K562 (cell line): ENCODE measurements around the gene HNRNPM. TPM values are rescaled to one million over a fixed set of nuclear protein-coding genes. Genes with fewer than 3 reads are reported as not detected.
A peak's percentile ranks its signal among the peaks of the same experiment; 100 is the strongest.

Experiments
- ASH1L ChIP-seq: fragments of 450-650 bp; IDR thresholded peaks from 2 replicates; pipeline ENCODE4 v1.6.1; 2018; ENCODE audit warnings: borderline replicate concordance, mild to moderate bottlenecking, low read depth; ENCODE audit not compliant: partially characterized antibody
- ETV6 ChIP-seq, 3 experiments: fragments of 150-350 bp in 1 of 3; sonication (generic) in 1 of 3; formaldehyde crosslinking in 1 of 3; IDR thresholded peaks; 2 replicates each; pipeline versions ENCODE4 v1.6.1 to v1.8.0; 2014 to 2022; ENCODE audit warnings: borderline replicate concordance in 2 of 3, low read depth in 2 of 3, antibody characterized with exemption in 1 of 3, low read length in 1 of 3, mild to moderate bottlenecking in 1 of 3, missing genetic modification reagents in 1 of 3
- PHF21A ChIP-seq: fragments of 450-650 bp; IDR thresholded peaks from 2 replicates; pipeline ENCODE4 v1.6.1; 2017; ENCODE audit warnings: low read depth, borderline replicate concordance
- RFX5 ChIP-seq: IDR thresholded peaks from 2 replicates; pipeline ENCODE4 v1.6.1; 2011; ENCODE audit warnings: low read depth, mild to moderate bottlenecking, improper control_type of control experiment, low read length
- ZFP30 ChIP-seq: fragments of 250-450 bp; sonication (Bioruptor Pico); IDR thresholded peaks from 2 replicates; pipeline ENCODE4 v1.8.0; 2022; ENCODE audit warnings: moderate library complexity, mild to moderate bottlenecking, inconsistent platforms, borderline replicate concordance
- polyA plus RNA-seq, 8 experiments: library from polyadenylated mRNA; depleted of rRNA in 4 of 8; stranded (reverse) in 5 of 8; unstranded in 3 of 8; fragments of >200 nt; fragmentation: Nextera tagmentation in 2 of 8; fragmentation: Illumina TruSeq in 1 of 8; extraction: Ambion mirVana in 2 of 8; extraction: Trizol in 1 of 8; gene quantifications; 2 replicates each; pipeline versions ENCODE4 v1.2.1 to v1.2.3, GENCODE V29; 2011 to 2014; ENCODE audit warnings: inconsistent platforms in 1 of 8, missing spikeins in 1 of 8
- total RNA-seq, 7 experiments: library from RNA; depleted of rRNA in 6 of 7; stranded (reverse); fragments of >200 nt in 6 of 7; fragmentation: Illumina TruSeq in 2 of 7; extraction: Trizol in 2 of 7; gene quantifications; 2 replicates each; pipeline versions ENCODE4 v1.2.1 to v1.2.3, GENCODE V29; 2011 to 2021; ENCODE audit warnings: low replicate concordance in 1 of 7
- TF ChIP-seq, protein P1 (sequence below): sonication (generic); formaldehyde crosslinking; IDR thresholded peaks from 2 replicates; pipeline ENCODE4 v1.8.0; 2023; ENCODE audit warnings: mild to moderate bottlenecking, missing genetic modification reagents
- TF ChIP-seq, protein P2 (sequence below), 2 experiments: fragments of 450-650 bp; formaldehyde crosslinking in 1 of 2; IDR thresholded peaks; 2 replicates each; pipeline versions ENCODE4 v1.4.0 to v1.6.1; 2014 to 2020; ENCODE audit warnings: mild to moderate bottlenecking in 2 of 2, borderline replicate concordance in 1 of 2, low read depth in 1 of 2
- TF ChIP-seq, protein P3 (sequence below), 2 experiments: fragments of 450-650 bp in 1 of 2; sonication (generic) in 1 of 2; formaldehyde crosslinking in 1 of 2; IDR thresholded peaks in 1 of 2; conservative IDR thresholded peaks in 1 of 2; 2 replicates each; pipeline versions ENCODE4 v1.6.1 to v1.8.1; 2016 to 2023; ENCODE audit warnings: mild to moderate bottlenecking in 2 of 2, moderate library complexity in 2 of 2, inconsistent platforms in 1 of 2, missing genetic modification reagents in 1 of 2
- TF ChIP-seq, protein P4 (sequence below): fragments of 450-650 bp; conservative IDR thresholded peaks from 2 replicates; pipeline ENCODE4 v1.6.1; 2016; ENCODE audit warnings: missing genetic modification characterization, low read depth, mild to moderate bottlenecking, missing compliant biosample characterization, moderate library complexity

Gene HNRNPM
- total and polyA plus RNA-seq, 9 of the 15 experiments (the other 6 are each of a cell fraction or from before 2014, with no cell fraction given) = 11.1 to 340 (median 195) TPM

DNA sequence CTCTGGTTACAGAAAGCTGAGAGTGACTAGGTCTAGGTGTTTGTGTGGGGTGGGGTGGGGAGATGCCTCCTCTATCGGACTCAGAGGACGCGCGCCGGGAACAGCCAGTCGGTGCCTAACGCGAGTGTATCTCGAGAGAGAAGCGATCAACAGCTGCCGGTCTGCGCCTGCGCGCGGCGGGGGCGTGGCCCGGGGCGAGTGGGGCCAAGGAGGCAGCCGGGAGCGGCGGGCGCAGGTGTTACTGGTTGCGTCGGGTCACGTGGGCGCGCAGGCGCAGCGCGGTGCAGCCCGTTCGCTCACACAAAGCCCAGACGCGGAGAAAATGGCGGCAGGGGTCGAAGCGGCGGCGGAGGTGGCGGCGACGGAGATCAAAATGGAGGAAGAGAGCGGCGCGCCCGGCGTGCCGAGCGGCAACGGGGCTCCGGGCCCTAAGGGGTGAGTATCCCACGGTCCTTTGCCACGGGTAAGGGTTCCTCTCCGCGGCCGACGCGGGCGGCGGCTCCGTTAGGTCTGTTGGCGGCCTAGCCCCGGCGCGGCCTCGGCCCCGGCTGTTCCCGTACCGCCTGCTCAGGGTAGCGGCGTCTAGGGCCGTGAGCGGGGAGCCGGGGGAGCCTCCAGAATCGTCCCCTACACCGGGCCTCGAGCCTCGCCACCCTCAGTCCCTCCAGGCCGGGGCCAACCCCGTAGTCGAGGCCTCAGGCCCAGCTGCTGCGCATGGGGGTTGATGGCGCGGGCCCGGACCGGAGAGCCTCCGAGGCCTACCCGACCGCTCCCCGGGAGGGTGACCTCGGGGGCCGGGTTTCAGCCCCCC, at the start of gene HNRNPM (continued):
- TF ChIP-seq, protein P1, sequence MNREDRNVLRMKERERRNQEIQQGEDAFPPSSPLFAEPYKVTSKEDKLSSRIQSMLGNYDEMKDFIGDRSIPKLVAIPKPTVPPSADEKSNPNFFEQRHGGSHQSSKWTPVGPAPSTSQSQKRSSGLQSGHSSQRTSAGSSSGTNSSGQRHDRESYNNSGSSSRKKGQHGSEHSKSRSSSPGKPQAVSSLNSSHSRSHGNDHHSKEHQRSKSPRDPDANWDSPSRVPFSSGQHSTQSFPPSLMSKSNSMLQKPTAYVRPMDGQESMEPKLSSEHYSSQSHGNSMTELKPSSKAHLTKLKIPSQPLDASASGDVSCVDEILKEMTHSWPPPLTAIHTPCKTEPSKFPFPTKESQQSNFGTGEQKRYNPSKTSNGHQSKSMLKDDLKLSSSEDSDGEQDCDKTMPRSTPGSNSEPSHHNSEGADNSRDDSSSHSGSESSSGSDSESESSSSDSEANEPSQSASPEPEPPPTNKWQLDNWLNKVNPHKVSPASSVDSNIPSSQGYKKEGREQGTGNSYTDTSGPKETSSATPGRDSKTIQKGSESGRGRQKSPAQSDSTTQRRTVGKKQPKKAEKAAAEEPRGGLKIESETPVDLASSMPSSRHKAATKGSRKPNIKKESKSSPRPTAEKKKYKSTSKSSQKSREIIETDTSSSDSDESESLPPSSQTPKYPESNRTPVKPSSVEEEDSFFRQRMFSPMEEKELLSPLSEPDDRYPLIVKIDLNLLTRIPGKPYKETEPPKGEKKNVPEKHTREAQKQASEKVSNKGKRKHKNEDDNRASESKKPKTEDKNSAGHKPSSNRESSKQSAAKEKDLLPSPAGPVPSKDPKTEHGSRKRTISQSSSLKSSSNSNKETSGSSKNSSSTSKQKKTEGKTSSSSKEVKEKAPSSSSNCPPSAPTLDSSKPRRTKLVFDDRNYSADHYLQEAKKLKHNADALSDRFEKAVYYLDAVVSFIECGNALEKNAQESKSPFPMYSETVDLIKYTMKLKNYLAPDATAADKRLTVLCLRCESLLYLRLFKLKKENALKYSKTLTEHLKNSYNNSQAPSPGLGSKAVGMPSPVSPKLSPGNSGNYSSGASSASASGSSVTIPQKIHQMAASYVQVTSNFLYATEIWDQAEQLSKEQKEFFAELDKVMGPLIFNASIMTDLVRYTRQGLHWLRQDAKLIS = peak; percentile 80
- TF ChIP-seq RFX5 = peak; percentile 23; the same call in 1 of the 2 replicates
- TF ChIP-seq, protein P2, sequence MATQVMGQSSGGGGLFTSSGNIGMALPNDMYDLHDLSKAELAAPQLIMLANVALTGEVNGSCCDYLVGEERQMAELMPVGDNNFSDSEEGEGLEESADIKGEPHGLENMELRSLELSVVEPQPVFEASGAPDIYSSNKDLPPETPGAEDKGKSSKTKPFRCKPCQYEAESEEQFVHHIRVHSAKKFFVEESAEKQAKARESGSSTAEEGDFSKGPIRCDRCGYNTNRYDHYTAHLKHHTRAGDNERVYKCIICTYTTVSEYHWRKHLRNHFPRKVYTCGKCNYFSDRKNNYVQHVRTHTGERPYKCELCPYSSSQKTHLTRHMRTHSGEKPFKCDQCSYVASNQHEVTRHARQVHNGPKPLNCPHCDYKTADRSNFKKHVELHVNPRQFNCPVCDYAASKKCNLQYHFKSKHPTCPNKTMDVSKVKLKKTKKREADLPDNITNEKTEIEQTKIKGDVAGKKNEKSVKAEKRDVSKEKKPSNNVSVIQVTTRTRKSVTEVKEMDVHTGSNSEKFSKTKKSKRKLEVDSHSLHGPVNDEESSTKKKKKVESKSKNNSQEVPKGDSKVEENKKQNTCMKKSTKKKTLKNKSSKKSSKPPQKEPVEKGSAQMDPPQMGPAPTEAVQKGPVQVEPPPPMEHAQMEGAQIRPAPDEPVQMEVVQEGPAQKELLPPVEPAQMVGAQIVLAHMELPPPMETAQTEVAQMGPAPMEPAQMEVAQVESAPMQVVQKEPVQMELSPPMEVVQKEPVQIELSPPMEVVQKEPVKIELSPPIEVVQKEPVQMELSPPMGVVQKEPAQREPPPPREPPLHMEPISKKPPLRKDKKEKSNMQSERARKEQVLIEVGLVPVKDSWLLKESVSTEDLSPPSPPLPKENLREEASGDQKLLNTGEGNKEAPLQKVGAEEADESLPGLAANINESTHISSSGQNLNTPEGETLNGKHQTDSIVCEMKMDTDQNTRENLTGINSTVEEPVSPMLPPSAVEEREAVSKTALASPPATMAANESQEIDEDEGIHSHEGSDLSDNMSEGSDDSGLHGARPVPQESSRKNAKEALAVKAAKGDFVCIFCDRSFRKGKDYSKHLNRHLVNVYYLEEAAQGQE (IDR thresholded peaks at IDR 0.05; ENCODE audit: borderline replicate concordance) = peak; percentile 93
- TF ChIP-seq, protein P2 (CRISPR knock-in tag; IDR thresholded peaks at IDR 0.05; ENCODE audit: low read depth) = 0 out of 2 replicates have a peak, but pooled peaks have one; percentile 59
- TF ChIP-seq, protein P3, sequence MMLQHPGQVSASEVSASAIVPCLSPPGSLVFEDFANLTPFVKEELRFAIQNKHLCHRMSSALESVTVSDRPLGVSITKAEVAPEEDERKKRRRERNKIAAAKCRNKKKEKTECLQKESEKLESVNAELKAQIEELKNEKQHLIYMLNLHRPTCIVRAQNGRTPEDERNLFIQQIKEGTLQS (IDR thresholded peaks at IDR 0.05) = no peak
- TF ChIP-seq, protein P3 (CRISPR knock-in tag; conservative IDR thresholded peaks at IDR 0.05) = no peak
- no peak for TF ChIP-seq ZFP30 (CRISPR knock-in tag)
- TF ChIP-seq PHF21A = no peak
- TF ChIP-seq ETV6 (IDR thresholded peaks at IDR 0.05; ENCODE audit: borderline replicate concordance in 1 of 2, low read depth in 2 of 2, low read length in 1 of 2) = no peak
- TF ChIP-seq ETV6 (CRISPR knock-in tag; IDR thresholded peaks at IDR 0.05; ENCODE audit: borderline replicate concordance) = no peak
- TF ChIP-seq, protein P4, sequence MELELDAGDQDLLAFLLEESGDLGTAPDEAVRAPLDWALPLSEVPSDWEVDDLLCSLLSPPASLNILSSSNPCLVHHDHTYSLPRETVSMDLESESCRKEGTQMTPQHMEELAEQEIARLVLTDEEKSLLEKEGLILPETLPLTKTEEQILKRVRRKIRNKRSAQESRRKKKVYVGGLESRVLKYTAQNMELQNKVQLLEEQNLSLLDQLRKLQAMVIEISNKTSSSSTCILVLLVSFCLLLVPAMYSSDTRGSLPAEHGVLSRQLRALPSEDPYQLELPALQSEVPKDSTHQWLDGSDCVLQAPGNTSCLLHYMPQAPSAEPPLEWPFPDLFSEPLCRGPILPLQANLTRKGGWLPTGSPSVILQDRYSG (tag) = no peak
- no peak for TF ChIP-seq ASH1L
